ENCODE results near the gene SNAPC1. TPM values are rescaled to one million over a fixed set of nuclear protein-coding genes. Genes with fewer than 3 reads are reported as not detected.
A peak's percentile ranks its signal among the peaks of the same experiment; 100 is the strongest.

Gene SNAPC1
- total and polyA plus RNA-seq, 9 of the 15 experiments (the other 6 are each of a cell fraction or from before 2014, with no cell fraction given) = 3.7 to 9.0 (median 7.9) TPM

DNA sequence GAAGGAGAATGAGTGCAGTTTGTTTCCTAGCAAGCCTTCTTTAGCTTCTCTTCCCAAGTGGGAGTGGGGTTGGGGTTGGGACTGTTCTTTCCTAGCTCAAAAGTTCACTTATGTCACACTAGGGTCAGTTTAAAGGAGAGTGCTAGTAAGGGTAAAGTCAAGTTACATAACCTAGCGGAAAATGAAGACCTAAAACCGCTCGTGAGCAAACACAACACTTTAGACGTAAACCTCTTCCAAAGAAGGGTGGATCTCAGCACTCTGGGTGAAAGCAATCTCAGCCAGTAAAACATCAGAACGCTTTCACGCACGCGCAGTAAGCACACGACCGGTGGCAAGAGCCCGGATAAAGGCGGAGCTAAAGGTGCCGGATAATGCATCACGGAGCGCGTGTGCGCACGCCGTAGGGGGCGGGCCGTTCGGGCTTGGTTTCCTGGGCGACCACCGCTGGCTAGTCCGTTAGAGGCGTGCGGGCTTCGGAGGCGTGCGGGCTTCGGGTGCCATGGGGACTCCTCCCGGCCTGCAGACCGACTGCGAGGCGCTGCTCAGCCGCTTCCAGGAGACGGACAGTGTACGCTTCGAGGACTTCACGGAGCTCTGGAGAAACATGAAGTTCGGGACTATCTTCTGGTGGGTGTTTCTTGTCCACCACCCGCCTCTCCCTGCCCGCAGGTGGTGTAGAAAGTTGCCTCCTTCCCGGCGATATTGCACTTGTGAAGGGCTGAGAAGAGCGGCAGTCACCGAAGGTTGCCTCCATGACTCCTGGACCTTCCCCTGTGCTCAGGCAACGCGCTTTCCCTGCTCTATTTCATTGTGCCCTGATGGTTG is at the start of gene SNAPC1 (continued):
- TF ChIP-seq, protein P1, sequence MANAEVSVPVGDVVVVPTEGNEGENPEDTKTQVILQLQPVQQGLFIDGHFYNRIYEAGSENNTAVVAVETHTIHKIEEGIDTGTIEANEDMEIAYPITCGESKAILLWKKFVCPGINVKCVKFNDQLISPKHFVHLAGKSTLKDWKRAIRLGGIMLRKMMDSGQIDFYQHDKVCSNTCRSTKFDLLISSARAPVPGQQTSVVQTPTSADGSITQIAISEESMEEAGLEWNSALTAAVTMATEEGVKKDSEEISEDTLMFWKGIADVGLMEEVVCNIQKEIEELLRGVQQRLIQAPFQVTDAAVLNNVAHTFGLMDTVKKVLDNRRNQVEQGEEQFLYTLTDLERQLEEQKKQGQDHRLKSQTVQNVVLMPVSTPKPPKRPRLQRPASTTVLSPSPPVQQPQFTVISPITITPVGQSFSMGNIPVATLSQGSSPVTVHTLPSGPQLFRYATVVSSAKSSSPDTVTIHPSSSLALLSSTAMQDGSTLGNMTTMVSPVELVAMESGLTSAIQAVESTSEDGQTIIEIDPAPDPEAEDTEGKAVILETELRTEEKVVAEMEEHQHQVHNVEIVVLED (CRISPR knock-in tag; IDR thresholded peaks at IDR 0.05) = peak; percentile 69
- TF ChIP-seq MYBL2 (IDR thresholded peaks at IDR 0.05; ENCODE audit: low read depth) (no peak), MYBL2 (CRISPR knock-in tag; IDR thresholded peaks at IDR 0.05; ENCODE audit: borderline replicate concordance) (no peak), CC2D1A (IDR thresholded peaks at IDR 0.05) (no peak), ZNF316 (IDR thresholded peaks at IDR 0.05) (peak; percentile 64), SAP30 (IDR thresholded peaks at IDR 0.05; ENCODE audit: borderline replicate concordance, insufficient read depth, low read depth, low read length, poor library complexity, severe bottlenecking) (peak; percentile 71), SIN3A (IDR thresholded peaks at IDR 0.05; ENCODE audit: borderline replicate concordance in 2 of 2, control insufficient read depth in 1 of 2, low read depth in 2 of 2, low read length in 2 of 2) (peak; percentile 47 to 83; a peak in 2 of 4 replicates), ZFX (CRISPR knock-in tag; IDR thresholded peaks at IDR 0.05) (peak; percentile 32; the same call in 1 of the 2 replicates), TAF1 (IDR thresholded peaks at IDR 0.05; ENCODE audit: control insufficient read depth, extremely low read depth, insufficient read depth, low read length, severe bottlenecking) (peak; percentile 44), GTF2E2 (tag; IDR thresholded peaks at IDR 0.05) (no peak), KAT8 (IDR thresholded peaks at IDR 0.05; ENCODE audit: low read depth) (no peak), CREM (IDR thresholded peaks at IDR 0.05; ENCODE audit: low read depth) (peak; percentile 46), RFX1 (IDR thresholded peaks at IDR 0.05) (peak; percentile 91)
- TF ChIP-seq, protein P2, sequence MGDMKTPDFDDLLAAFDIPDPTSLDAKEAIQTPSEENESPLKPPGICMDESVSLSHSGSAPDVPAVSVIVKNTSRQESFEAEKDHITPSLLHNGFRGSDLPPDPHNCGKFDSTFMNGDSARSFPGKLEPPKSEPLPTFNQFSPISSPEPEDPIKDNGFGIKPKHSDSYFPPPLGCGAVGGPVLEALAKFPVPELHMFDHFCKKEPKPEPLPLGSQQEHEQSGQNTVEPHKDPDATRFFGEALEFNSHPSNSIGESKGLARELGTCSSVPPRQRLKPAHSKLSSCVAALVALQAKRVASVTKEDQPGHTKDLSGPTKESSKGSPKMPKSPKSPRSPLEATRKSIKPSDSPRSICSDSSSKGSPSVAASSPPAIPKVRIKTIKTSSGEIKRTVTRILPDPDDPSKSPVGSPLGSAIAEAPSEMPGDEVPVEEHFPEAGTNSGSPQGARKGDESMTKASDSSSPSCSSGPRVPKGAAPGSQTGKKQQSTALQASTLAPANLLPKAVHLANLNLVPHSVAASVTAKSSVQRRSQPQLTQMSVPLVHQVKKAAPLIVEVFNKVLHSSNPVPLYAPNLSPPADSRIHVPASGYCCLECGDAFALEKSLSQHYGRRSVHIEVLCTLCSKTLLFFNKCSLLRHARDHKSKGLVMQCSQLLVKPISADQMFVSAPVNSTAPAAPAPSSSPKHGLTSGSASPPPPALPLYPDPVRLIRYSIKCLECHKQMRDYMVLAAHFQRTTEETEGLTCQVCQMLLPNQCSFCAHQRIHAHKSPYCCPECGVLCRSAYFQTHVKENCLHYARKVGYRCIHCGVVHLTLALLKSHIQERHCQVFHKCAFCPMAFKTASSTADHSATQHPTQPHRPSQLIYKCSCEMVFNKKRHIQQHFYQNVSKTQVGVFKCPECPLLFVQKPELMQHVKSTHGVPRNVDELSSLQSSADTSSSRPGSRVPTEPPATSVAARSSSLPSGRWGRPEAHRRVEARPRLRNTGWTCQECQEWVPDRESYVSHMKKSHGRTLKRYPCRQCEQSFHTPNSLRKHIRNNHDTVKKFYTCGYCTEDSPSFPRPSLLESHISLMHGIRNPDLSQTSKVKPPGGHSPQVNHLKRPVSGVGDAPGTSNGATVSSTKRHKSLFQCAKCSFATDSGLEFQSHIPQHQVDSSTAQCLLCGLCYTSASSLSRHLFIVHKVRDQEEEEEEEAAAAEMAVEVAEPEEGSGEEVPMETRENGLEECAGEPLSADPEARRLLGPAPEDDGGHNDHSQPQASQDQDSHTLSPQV (IDR thresholded peaks at IDR 0.05) = no peak
- TF ChIP-seq, protein P3, sequence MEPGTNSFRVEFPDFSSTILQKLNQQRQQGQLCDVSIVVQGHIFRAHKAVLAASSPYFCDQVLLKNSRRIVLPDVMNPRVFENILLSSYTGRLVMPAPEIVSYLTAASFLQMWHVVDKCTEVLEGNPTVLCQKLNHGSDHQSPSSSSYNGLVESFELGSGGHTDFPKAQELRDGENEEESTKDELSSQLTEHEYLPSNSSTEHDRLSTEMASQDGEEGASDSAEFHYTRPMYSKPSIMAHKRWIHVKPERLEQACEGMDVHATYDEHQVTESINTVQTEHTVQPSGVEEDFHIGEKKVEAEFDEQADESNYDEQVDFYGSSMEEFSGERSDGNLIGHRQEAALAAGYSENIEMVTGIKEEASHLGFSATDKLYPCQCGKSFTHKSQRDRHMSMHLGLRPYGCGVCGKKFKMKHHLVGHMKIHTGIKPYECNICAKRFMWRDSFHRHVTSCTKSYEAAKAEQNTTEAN (CRISPR knock-in tag; IDR thresholded peaks at IDR 0.05) = no peak
- TF ChIP-seq, protein P4, sequence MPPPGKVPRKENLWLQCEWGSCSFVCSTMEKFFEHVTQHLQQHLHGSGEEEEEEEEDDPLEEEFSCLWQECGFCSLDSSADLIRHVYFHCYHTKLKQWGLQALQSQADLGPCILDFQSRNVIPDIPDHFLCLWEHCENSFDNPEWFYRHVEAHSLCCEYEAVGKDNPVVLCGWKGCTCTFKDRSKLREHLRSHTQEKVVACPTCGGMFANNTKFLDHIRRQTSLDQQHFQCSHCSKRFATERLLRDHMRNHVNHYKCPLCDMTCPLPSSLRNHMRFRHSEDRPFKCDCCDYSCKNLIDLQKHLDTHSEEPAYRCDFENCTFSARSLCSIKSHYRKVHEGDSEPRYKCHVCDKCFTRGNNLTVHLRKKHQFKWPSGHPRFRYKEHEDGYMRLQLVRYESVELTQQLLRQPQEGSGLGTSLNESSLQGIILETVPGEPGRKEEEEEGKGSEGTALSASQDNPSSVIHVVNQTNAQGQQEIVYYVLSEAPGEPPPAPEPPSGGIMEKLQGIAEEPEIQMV (tag; conservative IDR thresholded peaks at IDR 0.05; ENCODE audit: low read depth) = no peak

All from K562 (cell line).